Measurements from ENCODE around the gene KLF16. TPM values are rescaled to one million over a fixed set of nuclear protein-coding genes. Genes with fewer than 3 reads are reported as not detected.

The KLF16 gene
- total and polyA plus RNA-seq, 10 of the 15 experiments (the other 5 are each of a cell fraction or from before 2014, with no cell fraction given) = 0.03 to 41.2 (median 2.6) TPM

- ATAC-seq = no peak
- BruUV-seq (replicated peaks) = no TSS peak
- H3K4me1 ChIP-seq (ENCODE audit: control insufficient read depth, insufficient read depth, low read length) = peaks cover 27% of the 10 kb centered on the region
- CTCF ChIA-PET = interaction anchor here (0.6 to 3.0 kb wide), 5 partner anchors 12 to 40 kb away, joined by 3 to 10 read pairs (median 5); no protein-coding TSS in a partner anchor
- POLR2A ChIA-PET = interaction anchor here (0.6 to 2.0 kb wide), 8 partner anchors 11 to 1358 kb away, joined by 3 to 9 read pairs (median 6); no protein-coding TSS in a partner anchor
- no peak for DNase-seq (ENCODE audit: low read depth, low spot score)
- H4K20me1 ChIP-seq (ENCODE audit: control insufficient read depth, insufficient read depth) = no peaks in the 10 kb centered on the region
- peak overlapping the region; percentile 41; the same call in 1 of the 2 replicates for H3K4me3 ChIP-seq
- WGBS (ENCODE audit: insufficient coverage, insufficient replicate concordance, low lambda C conversion rate, missing lambda C conversion rate) = 72% methylated on average over 6 of the region's 6 CpGs
- H3K27me3 ChIP-seq (replicated peaks in 1 of 2; ENCODE audit: control insufficient read depth in 2 of 2, insufficient read depth in 2 of 2, low read length in 1 of 2) = no peaks in the 10 kb centered on the region
- H3K9ac ChIP-seq (ENCODE audit: control insufficient read depth, insufficient read depth, low read length) = no peak overlapping the region
- peaks cover 19% of the 10 kb centered on the region for H3K79me2 ChIP-seq (ENCODE audit: control insufficient read depth, insufficient read depth, low read length)
- peak overlapping the region; percentile 96; the same call in 1 of the 2 replicates for H3K27ac ChIP-seq (ENCODE audit: control insufficient read depth, insufficient read depth)
- no peak overlapping the region for H2AFZ ChIP-seq (ENCODE audit: control insufficient read depth, low read depth, low read length)
- H3K4me2 ChIP-seq (ENCODE audit: control insufficient read depth, insufficient read depth) = peak overlapping the region; percentile 15; the same call in 1 of the 2 replicates
- no peak for FAIRE-seq
- SMC1A ChIA-PET (ENCODE audit: uncharacterized antibody, unreplicated experiment) = no interaction called here
- no peaks in the 10 kb centered on the region for H3K36me3 ChIP-seq (ENCODE audit: control insufficient read depth in 2 of 2, insufficient read depth in 2 of 2, low read length in 1 of 2)
- RAD21 ChIA-PET (ENCODE audit: unreplicated experiment) = interaction anchor here (0.7 to 2.5 kb wide), 3 partner anchors 27 to 622 kb away, joined by 5 to 9 read pairs (median 6); no protein-coding TSS in a partner anchor
- no peaks in the 10 kb centered on the region for H3K9me3 ChIP-seq (replicated peaks; ENCODE audit: control insufficient read depth, insufficient read depth, low read length)
- TF ChIP-seq SMC3 (IDR thresholded peaks at IDR 0.05; ENCODE audit: borderline replicate concordance, low read length) (no peak), ATF2 (IDR thresholded peaks at IDR 0.05; ENCODE audit: low read length) (no peak)
- in situ Hi-C loops (cut with MboI) = no loop called here
- intact Hi-C loops (cut with micrococcal nuclease; ENCODE audit: unreplicated experiment) = loop anchor here (10.0 kb wide), 1 partner anchor 192 kb away; the partner anchor contains the start of genes IZUMO4 and MOB3A
Observed at GRCh38 chr19:1902923-1903322, 39.5 kb upstream of the KLF16 start.

DNA sequence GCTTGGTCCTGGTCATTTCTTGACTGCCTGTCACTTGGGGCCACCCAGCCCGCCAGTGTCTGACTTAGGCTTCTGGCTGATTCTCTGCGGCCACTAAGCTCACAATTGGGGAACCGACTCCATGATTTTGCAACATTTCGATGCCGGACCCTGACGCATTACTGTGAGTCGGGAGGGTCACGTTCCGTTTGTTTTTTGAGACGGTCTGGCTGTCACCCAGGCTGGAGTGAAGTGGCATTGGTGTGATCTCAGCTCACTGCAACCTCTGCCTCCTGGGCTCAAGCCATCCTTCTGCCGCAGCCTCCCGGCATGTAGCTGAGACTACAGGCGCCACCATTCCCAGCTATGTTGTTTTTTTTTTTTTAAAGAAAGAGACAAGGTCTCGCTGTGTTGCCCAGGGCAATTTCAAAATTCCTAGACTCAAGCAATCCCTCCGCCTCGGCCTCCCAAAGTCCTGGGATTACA, 38.6 kb upstream of the KLF16 start:
- Histone ChIP-seq H3K9ac (ENCODE audit: control insufficient read depth, insufficient read depth, low read length) (no peak overlapping the region), H3K79me2 (ENCODE audit: control insufficient read depth, insufficient read depth, low read length) (peaks cover 9% of the 10 kb centered on the region), H3K4me2 (ENCODE audit: control insufficient read depth, insufficient read depth) (no peak overlapping the region), H3K4me3 (no peak overlapping the region), H3K9me3 (replicated peaks; ENCODE audit: control insufficient read depth, insufficient read depth, low read length) (no peaks in the 10 kb centered on the region), H2AFZ (ENCODE audit: control insufficient read depth, low read depth, low read length) (no peak overlapping the region), H3K27me3 (replicated peaks in 1 of 2; ENCODE audit: control insufficient read depth in 2 of 2, insufficient read depth in 2 of 2, low read length in 1 of 2) (no peaks in the 10 kb centered on the region), H3K27ac (ENCODE audit: control insufficient read depth, insufficient read depth) (no peak overlapping the region), H3K4me1 (ENCODE audit: control insufficient read depth, insufficient read depth, low read length) (peaks cover 31% of the 10 kb centered on the region), H4K20me1 (ENCODE audit: control insufficient read depth, insufficient read depth) (no peaks in the 10 kb centered on the region), H3K36me3 (ENCODE audit: control insufficient read depth in 2 of 2, insufficient read depth in 2 of 2, low read length in 1 of 2) (no peaks in the 10 kb centered on the region)
- no peak for ATAC-seq
- no peak for DNase-seq (ENCODE audit: low read depth, low spot score)
- intact Hi-C loops (cut with micrococcal nuclease; ENCODE audit: unreplicated experiment) (loop anchor here (10.0 kb wide), 1 partner anchor 193 kb away; the partner anchor contains the start of genes IZUMO4 and MOB3A), in situ Hi-C loops (cut with MboI) (no loop called here)
- no peak for TF ChIP-seq MTA3 (IDR thresholded peaks at IDR 0.05; ENCODE audit: borderline replicate concordance, low read length)
- TF ChIP-seq SIN3A (IDR thresholded peaks at IDR 0.05; ENCODE audit: low read depth, low read length) = no peak
- no peak for TF ChIP-seq WRNIP1 (IDR thresholded peaks at IDR 0.05; ENCODE audit: borderline replicate concordance, low read depth, low read length)
- no peak for TF ChIP-seq YBX1 (IDR thresholded peaks at IDR 0.05)
- no peak for TF ChIP-seq CBFB (IDR thresholded peaks at IDR 0.05; ENCODE audit: low read depth)
- TF ChIP-seq ZBED1 (IDR thresholded peaks at IDR 0.05; ENCODE audit: borderline replicate concordance) = no peak
- WGBS (ENCODE audit: insufficient coverage, insufficient replicate concordance, low lambda C conversion rate, missing lambda C conversion rate) = 88% methylated on average over 16 of the region's 16 CpGs
- BruUV-seq (replicated peaks) = no TSS peak
- ChIA-PET RAD21 (ENCODE audit: unreplicated experiment) (interaction anchor here (2.5 kb wide), 1 partner anchor 38 kb away, joined by 9 read pairs; no protein-coding TSS in a partner anchor), POLR2A (interaction anchor here (0.6 to 1.1 kb wide), 2 partner anchors 14 to 137 kb away, joined by 3 read pairs; no protein-coding TSS in a partner anchor), CTCF (interaction anchor here (1.0 to 3.0 kb wide), 3 partner anchors 28 to 167 kb away, joined by 3 to 10 read pairs (median 4); no protein-coding TSS in a partner anchor), SMC1A (ENCODE audit: uncharacterized antibody, unreplicated experiment) (interaction anchor here (0.7 kb wide), 1 partner anchor 26 kb away, joined by 3 read pairs; no protein-coding TSS in a partner anchor)
- FAIRE-seq = no peak
